GM19023 (cell line): ENCODE data around the gene DENND4C.
"Not testable (repeated sequence)": the region's sequence is repeated elsewhere in the genome, so short reads cannot be mapped to it uniquely, and the experiment has no call there.

Experiments used
- ATAC-seq: cut with Tn5 transposase; IDR thresholded peaks from one replicate; pipeline ENCODE4 v1.9.1; 2021; ENCODE audit warnings: mild to moderate bottlenecking, moderate library complexity; ENCODE audit not compliant: unreplicated experiment

The DENND4C gene

DNA sequence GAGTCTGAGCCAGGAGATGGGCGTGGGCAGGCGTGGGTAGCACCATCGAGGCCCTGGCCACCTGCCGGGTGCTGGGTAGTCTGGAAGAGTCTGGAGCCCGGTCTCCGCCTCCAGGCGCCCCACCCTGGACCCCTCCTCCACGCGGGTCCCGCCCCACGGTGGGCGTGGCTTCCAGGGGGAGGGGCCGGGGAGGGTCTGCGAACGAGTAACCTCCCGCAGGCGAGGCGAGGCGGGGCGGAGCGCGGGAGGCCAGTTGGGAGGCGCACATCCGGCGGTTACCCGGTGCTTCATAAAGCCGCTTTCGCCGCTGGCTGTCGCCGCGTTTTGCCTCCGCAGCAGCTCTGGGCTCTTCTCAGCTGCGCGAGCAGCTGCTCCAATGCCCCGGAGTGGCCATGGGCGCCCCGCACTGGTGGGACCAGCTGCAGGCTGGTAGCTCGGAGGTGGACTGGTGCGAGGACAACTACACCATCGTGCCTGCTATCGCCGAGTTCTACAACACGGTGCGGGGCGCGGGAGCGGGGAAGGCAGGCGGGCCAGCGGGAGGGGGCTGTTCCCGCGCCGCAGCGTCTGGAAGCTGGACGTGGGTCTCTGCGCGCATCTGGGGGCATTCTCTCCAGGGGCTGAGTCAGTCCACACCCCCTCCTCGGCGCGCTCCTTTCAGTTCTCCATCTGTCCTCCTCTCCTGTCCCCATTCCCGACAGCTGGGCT is 178.4 kb downstream of the DENND4C start, which contains the start of gene ACER2:
Gene ACER2 (plus strand): TSS at position 317 of the 708 bp plus-strand sequence. CDS start 76 bp downstream, at position 393.
- ATAC-seq: peak; percentile 94

DNA sequence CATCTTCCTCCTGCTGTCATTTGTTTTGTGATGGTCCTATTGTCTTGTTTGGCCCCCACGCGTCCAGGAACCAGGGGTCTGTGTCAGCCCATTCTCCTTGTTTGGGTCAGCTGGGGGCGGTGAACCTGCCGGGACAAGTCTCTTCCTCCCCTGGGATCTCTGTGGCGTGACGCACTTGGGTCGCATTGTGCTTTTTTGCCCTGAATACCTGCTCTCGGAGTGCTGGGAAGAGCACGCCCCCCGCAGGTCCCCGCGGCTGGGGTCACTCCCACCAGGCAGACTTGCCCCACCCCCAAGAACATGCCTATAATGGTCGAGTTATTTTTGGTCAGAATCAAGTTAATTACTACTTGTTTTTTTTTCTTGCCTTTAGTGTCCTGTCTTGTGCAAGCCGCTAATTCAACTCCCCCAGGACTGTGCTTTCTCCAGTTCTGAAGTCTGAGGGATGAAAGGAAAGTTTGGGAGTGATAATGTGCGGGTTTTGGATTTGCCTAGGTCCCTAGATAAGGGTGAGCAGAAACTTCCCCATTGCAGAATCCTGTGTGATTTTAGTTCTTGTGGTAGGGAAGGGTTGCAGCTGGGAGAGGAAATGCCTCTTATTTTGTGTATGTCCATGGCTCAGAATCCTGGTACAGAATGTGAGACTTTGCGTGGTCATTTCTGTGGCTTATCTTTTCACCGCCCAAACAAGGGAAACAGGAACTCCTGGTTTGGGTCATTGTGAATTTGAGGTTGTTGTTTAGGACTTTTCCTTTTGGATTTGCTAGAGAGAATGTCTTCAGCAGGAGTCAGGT is 179.1 kb downstream of the DENND4C start:
- peak; percentile 10 for ATAC-seq

DNA sequence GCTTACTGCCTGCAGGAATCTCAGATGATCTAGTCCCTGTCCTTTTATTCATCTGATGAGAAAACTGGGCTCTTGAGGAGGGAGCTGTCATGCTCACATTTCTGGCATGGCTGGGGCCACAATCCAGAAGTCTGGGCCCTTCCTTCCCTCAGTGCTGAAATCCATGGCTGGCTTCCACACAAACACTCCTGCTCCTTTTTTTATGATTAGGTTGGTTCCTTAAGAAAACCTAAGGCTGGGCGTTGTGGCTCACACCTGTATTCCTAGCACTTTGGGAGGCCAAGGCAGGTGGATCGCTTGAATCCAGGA is 179.7 kb downstream of the DENND4C start:
- ATAC-seq: no peak

DNA sequence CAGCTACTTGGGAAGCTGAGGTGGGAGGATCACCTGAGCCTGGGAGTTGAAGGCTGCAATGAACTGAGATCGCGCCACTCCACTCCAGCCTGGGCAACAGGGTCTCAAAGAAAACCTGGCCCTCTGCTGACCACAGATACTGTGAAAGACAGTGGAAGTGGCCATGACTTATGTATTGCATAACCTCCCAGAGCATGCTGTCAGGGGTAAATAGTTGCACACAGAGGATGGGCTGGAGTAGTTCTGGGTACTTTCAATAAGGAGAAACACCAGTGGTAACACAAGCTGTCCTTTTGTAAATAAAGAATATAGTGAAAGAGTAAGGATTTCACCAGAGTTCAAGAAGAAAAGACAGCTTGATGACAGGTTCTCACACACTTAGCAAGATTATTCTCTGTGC is 180.1 kb downstream of the DENND4C start:
- ATAC-seq: no peak

DNA sequence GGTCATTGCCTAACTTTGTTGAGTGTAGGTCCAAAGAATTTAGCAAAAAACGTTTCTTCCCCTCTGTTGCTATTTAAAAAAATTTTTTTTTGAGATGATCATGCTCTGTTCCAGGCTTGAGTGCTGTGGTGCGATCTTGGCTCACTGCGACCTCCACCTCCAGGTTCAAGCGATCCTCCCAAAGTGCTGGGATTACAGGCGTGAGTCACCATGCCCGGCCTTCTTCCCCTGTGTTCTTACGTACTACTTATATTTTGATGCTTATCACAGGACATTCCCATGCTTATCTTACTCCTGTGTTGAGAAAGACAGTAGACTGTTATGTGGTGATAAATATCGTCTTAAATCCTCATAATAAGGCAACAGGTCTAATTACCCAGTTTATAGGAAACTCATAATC is 180.8 kb downstream of the DENND4C start:
- no peak for ATAC-seq

DNA sequence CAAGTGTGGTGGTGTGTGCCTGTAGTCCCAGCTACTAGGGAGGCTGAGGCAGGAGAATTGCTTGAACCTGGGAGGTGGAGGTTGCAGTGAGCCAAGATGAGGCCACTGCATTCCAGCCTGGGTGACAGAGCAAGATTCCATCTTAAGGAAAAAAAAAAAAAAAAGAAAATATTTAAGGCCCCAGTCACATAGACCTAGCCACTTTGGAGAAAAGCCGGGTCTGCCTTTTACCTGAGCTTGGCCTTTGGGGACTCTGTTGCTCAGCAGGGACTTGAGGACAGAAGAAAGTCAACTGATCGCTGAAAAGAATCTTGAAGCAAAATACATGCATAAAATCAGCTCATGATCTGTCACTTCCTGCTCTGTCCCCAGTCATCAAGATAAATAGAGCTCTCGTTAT is 183.0 kb downstream of the DENND4C start:
- not testable (repeated sequence) for ATAC-seq

DNA sequence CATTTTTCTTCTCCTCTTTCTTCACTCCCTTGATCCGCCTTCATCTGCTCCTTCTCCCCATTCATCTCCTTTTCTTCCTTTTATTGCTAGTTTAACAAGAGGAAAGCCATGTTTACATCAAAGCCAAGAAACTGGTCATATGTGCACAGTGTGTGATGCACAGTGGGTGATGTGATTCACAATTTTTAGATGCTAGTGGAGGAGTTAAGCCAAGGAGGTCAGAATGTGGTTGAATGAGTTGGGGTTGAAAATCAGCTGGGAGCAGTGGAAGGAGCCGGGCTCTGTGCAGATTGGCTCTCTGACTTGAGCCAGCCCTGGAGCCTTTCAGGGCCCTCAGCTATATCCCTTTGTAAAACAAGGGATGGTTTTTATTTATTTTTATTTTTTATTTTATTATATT is 185.7 kb downstream of the DENND4C start:
- no peak for ATAC-seq

DNA sequence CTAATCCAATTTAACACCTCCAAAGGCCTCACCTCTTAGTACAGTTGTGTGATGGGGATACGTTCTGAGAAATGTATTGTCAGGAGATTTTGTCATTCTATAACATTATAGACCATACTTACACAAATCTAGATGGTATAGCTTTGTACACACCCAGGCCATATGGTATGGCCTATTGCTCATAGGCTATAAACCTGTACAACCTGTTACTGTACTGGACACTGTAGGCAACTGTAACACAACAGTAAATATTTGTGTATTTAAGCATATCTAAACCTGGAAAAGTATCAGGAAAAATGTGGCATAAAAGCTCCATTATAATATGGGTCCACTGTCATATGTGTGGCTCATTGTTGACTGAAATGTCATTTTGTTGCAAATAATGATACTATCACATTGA is 190.4 kb downstream of the DENND4C start:
- no peak for ATAC-seq
